Gastroesophageal sphincter (tissue), 4 donors: ENCODE measurements around the gene SLCO1C1. TPM values are rescaled to one million over a fixed set of nuclear protein-coding genes. Genes with fewer than 3 reads are reported as not detected.

ENCODE experiments used
- ATAC-seq: fragments of 150-250 bp; one replicate; pipeline ENCODE4 v1.9.1; 2016; ENCODE audit warnings: mild to moderate bottlenecking, moderate library complexity
- H3K27ac ChIP-seq, 4 donors: fragments of 200-600 bp; sonication (generic) in 3 of 4; 1 replicate in 3 of 4; 2 replicates in 1 of 4; pipeline ENCODE4 v1.5.1; 2016 to 2019
- H3K27me3 ChIP-seq: fragments of 200-600 bp; sonication (generic); one replicate; pipeline ENCODE4 v1.5.1; 2019
- H3K36me3 ChIP-seq, 2 donors: fragments of 200-600 bp; sonication (generic); one replicate each; pipeline ENCODE4 v1.5.1; 2019; ENCODE audit warnings: control low read depth in 1 of 2
- H3K4me1 ChIP-seq, 3 donors: fragments of 200-600 bp; sonication (generic); 1 replicate in 2 of 3; 2 replicates in 1 of 3; pipeline ENCODE4 v1.5.1; 2016 to 2019; ENCODE audit warnings: control low read depth in 2 of 3
- H3K4me3 ChIP-seq, 2 donors: fragments of 200-600 bp; sonication (generic); one replicate each; pipeline ENCODE4 v1.5.1; 2019; ENCODE audit warnings: mild to moderate bottlenecking in 1 of 2, moderate library complexity in 1 of 2
- H3K9me3 ChIP-seq, 3 donors: fragments of 200-600 bp; sonication (generic); one replicate each; pipeline ENCODE4 v1.5.1; 2017 to 2019; ENCODE audit warnings: control low read depth in 2 of 3
- CTCF ChIP-seq, 4 experiments: fragments of 200-600 bp in 2 of 4; fragments of 450-650 bp in 2 of 4; sonication (generic) in 1 of 4; IDR thresholded peaks; one replicate each; pipeline ENCODE4 v1.5.1; 2017 to 2019; ENCODE audit warnings: antibody characterized with exemption in 4 of 4, mild to moderate bottlenecking in 2 of 4, moderate library complexity in 2 of 4
- EP300 ChIP-seq: sonication (generic); formaldehyde crosslinking; IDR thresholded peaks from one replicate; pipeline ENCODE4 v1.6.1; 2017; ENCODE audit warnings: antibody characterized with exemption, mild to moderate bottlenecking
- POLR2A ChIP-seq, 2 donors: fragments of 450-650 bp; IDR thresholded peaks; one replicate each; pipeline ENCODE4 v1.6.1; 2017; ENCODE audit warnings: antibody characterized with exemption in 2 of 2, mild to moderate bottlenecking in 2 of 2, moderate library complexity in 1 of 2
- POLR2AphosphoS5 ChIP-seq: sonication (generic); formaldehyde crosslinking; IDR thresholded peaks from one replicate; pipeline ENCODE4 v1.6.1; 2017; ENCODE audit warnings: antibody characterized with exemption
- WGBS, 2 donors: methylation state at CpG; one replicate each; pipeline ENCODE4 v1.1.5; 2018; ENCODE audit warnings: low coverage in 1 of 2; 5-methylcytosine and 5-hydroxymethylcytosine counted together
- total RNA-seq, 4 donors: library from RNA; depleted of rRNA; stranded (reverse); fragments of >200 nt; gene quantifications; one replicate each; pipeline ENCODE4 v1.1.0, GENCODE V29; 2016

Gene SLCO1C1
- total RNA-seq, result under 1 TPM; 0.40 to 0.93 (median 0.73) TPM

- no peaks in the 10 kb centered on the region for H3K9me3 ChIP-seq
- WGBS, 2 donors, result 38 to 75% methylated on average over 2 to 5 of the region's 6 CpGs
- no peaks in the 10 kb centered on the region for H3K27me3 ChIP-seq
- no peaks in the 10 kb centered on the region for H3K4me1 ChIP-seq
- H3K27ac ChIP-seq, result no peak within 1 kb of the TSS
- H3K36me3 ChIP-seq, result no peaks in the 10 kb centered on the region
- peak within 1 kb of the TSS in 1 of 2 donors; percentile 6 for H3K4me3 ChIP-seq
- TF ChIP-seq EP300, result no peak
- no peak for TF ChIP-seq POLR2A (IDR thresholded peaks at IDR 0.05)
- TF ChIP-seq POLR2AphosphoS5, result no peak
- TF ChIP-seq CTCF (IDR thresholded peaks at IDR 0.05), result no peak
- ATAC-seq, result no peak
These were observed at the start of gene SLCO1C1 for GRCh38 chr12:20695232-20695631. Gene SLCO1C1, plus strand, starts transcription at chr12:20695332. Its CDS starts 4,245 bp downstream, at chr12:20699577.

GRCh38 chr12:20646239-20646827 lies 48.8 kb upstream of the SLCO1C1 start:
- 33 to 43% methylated on average over 3 of the region's 3 CpGs for WGBS, 2 donors
- Histone ChIP-seq H3K27ac (peak overlapping the region in 1 of 4 donors; percentile 21), H3K36me3 (peaks cover 0 to 35% of the 10 kb centered on the region in 2 donors), H3K4me1 (peaks cover 0 to 24% (median 0%) of the 10 kb centered on the region in 3 donors), H3K4me3 (no peak overlapping the region), H3K27me3 (no peaks in the 10 kb centered on the region), H3K9me3 (no peaks in the 10 kb centered on the region)
- TF ChIP-seq POLR2AphosphoS5 (peak; percentile 8), CTCF (IDR thresholded peaks at IDR 0.05) (peak; percentile 35 to 61 (median 48)), POLR2A (IDR thresholded peaks at IDR 0.05) (no peak), EP300 (no peak)
- peak; percentile 31 for ATAC-seq

GRCh38 chr12:20653871-20654270 lies 41.3 kb upstream of the SLCO1C1 start:
- no peak for TF ChIP-seq EP300
- TF ChIP-seq CTCF (IDR thresholded peaks at IDR 0.05), result no peak
- TF ChIP-seq POLR2A (IDR thresholded peaks at IDR 0.05), result no peak
- no peak for TF ChIP-seq POLR2AphosphoS5
- 74 to 100% methylated on average over 1 to 2 of the region's 2 CpGs for WGBS, 2 donors
- Histone ChIP-seq H3K9me3 (no peaks in the 10 kb centered on the region), H3K36me3 (peaks cover 0 to 77% of the 10 kb centered on the region in 2 donors), H3K27me3 (no peaks in the 10 kb centered on the region), H3K27ac (no peak overlapping the region), H3K4me3 (no peak overlapping the region), H3K4me1 (peaks cover 0 to 4% (median 0%) of the 10 kb centered on the region in 3 donors)
- ATAC-seq, result no peak

- Histone ChIP-seq H3K27ac (no peak overlapping the region), H3K36me3 (peaks cover 0 to 80% of the 10 kb centered on the region in 2 donors)
- WGBS, 2 donors, result 13 to 23% methylated on average over 1 of the region's 1 CpG
These were observed 38.5 kb upstream of the SLCO1C1 start for GRCh38 chr12:20656600-20656999.

More at GRCh38 chr12:20656600-20656999, 38.5 kb upstream of the SLCO1C1 start:
- ATAC-seq, result no peak
- Histone ChIP-seq H3K4me1 (peaks cover 0 to 4% (median 0%) of the 10 kb centered on the region in 3 donors), H3K4me3 (no peak overlapping the region), H3K9me3 (peaks cover 0 to 11% (median 0%) of the 10 kb centered on the region in 3 donors), H3K27me3 (no peaks in the 10 kb centered on the region)
- TF ChIP-seq CTCF (IDR thresholded peaks at IDR 0.05), result no peak
- no peak for TF ChIP-seq POLR2AphosphoS5
- TF ChIP-seq EP300, result no peak
